Adrenal gland (tissue), 5 donors: Measurements from ENCODE around the gene PIGU.

ENCODE experiments used
- POLR2A ChIP-seq, 2 donors: fragments of 450-650 bp; IDR thresholded peaks; one replicate each; pipeline ENCODE4 v1.6.1; 2017; ENCODE audit warnings: antibody characterized with exemption in 2 of 2, mild to moderate bottlenecking in 2 of 2, moderate library complexity in 1 of 2
- TF ChIP-seq, protein P1 (sequence below), 6 experiments: fragments of 450-650 bp in 4 of 6; fragments of 200-600 bp in 2 of 6; sonication (generic) in 1 of 6; IDR thresholded peaks; 1 replicate in 5 of 6; 2 replicates in 1 of 6; pipeline versions ENCODE4 v1.5.1 to v1.8.0; 2016 to 2021; ENCODE audit warnings: antibody characterized with exemption in 6 of 6, mild to moderate bottlenecking in 2 of 6, moderate library complexity in 1 of 6
- donor health status: DM: no; HTN: no; CAD: no.

DNA sequence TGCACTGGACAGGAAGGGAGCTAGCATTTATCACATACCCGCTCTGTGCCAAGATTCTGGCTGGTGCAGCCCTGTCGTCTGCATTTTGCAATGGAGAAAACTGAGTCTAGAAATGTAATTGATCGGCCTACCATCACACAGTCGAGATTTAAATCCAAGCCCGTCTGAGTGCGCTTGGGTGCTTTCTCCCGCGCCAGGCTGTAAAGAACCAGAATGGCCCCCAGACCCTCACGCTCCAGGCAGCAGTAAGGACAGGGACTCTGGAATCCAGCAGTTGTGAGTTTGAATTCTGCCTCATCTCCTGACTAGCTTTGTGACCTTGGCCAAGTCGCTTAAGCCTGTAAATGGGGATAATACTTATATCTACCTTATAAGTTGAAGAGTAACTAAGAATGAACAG, 149.9 kb downstream of the PIGU start:
- TF ChIP-seq, protein P1, sequence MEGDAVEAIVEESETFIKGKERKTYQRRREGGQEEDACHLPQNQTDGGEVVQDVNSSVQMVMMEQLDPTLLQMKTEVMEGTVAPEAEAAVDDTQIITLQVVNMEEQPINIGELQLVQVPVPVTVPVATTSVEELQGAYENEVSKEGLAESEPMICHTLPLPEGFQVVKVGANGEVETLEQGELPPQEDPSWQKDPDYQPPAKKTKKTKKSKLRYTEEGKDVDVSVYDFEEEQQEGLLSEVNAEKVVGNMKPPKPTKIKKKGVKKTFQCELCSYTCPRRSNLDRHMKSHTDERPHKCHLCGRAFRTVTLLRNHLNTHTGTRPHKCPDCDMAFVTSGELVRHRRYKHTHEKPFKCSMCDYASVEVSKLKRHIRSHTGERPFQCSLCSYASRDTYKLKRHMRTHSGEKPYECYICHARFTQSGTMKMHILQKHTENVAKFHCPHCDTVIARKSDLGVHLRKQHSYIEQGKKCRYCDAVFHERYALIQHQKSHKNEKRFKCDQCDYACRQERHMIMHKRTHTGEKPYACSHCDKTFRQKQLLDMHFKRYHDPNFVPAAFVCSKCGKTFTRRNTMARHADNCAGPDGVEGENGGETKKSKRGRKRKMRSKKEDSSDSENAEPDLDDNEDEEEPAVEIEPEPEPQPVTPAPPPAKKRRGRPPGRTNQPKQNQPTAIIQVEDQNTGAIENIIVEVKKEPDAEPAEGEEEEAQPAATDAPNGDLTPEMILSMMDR (IDR thresholded peaks at IDR 0.05): no peak
- no peak for TF ChIP-seq POLR2A (IDR thresholded peaks at IDR 0.05)
